GM19372 (cell line): ENCODE data around the gene ENAM.

ENCODE experiments used
- ATAC-seq: cut with Tn5 transposase; IDR thresholded peaks from one replicate; pipeline ENCODE4 v1.9.1; 2021; ENCODE audit warnings: mild to moderate bottlenecking, low read depth, moderate library complexity; ENCODE audit not compliant: unreplicated experiment

The ENAM gene

GRCh38 chr4:70628444-70628843 lies at the start of gene ENAM:
TSS of gene ENAM (plus strand) at chr4:70628744. CDS start at chr4:70629501, 757 bp downstream.
- no peak for ATAC-seq

GRCh38 chr4:70581980-70582379 lies 46.6 kb upstream of the ENAM start:
- ATAC-seq = no peak

- ATAC-seq = no peak
Measured at GRCh38 chr4:70583952-70584834, 44.4 kb upstream of the ENAM start.

GRCh38 chr4:70586841-70587240 lies 41.7 kb upstream of the ENAM start:
- no peak for ATAC-seq

GRCh38 chr4:70589785-70590184 lies 38.8 kb upstream of the ENAM start:
- ATAC-seq = peak; percentile 96

GRCh38 chr4:70591955-70592582 lies 36.5 kb upstream of the ENAM start, which contains the start of gene AMBN:
TSS of gene AMBN (plus strand) at chr4:70592256. CDS start at chr4:70592359, 103 bp downstream.
- no peak for ATAC-seq

GRCh38 chr4:70594196-70594595 lies 34.3 kb upstream of the ENAM start:
- no peak for ATAC-seq

- ATAC-seq = no peak
Measured at GRCh38 chr4:70600305-70600704, 28.2 kb upstream of the ENAM start.

- no peak for ATAC-seq
Measured at GRCh38 chr4:70600977-70601376, 27.6 kb upstream of the ENAM start.

- peak; percentile 99 for ATAC-seq
Measured at GRCh38 chr4:70601422-70602039, 27.0 kb upstream of the ENAM start.

- ATAC-seq = no peak
Measured at GRCh38 chr4:70603856-70604255, 24.7 kb upstream of the ENAM start.

- no peak for ATAC-seq
Measured at GRCh38 chr4:70606459-70606858, 22.1 kb upstream of the ENAM start.

- no peak for ATAC-seq
Measured at GRCh38 chr4:70607334-70607853, 21.1 kb upstream of the ENAM start.

GRCh38 chr4:70608324-70608723 lies 20.2 kb upstream of the ENAM start:
- ATAC-seq = no peak

- peak; percentile 66 for ATAC-seq
Measured at GRCh38 chr4:70613306-70614183, 15.0 kb upstream of the ENAM start.

- no peak for ATAC-seq
Measured at GRCh38 chr4:70614184-70614555, 14.4 kb upstream of the ENAM start.

- no peak for ATAC-seq
Measured at GRCh38 chr4:70619288-70619687, 9.3 kb upstream of the ENAM start.

GRCh38 chr4:70619778-70620177 lies 8.8 kb upstream of the ENAM start:
- no peak for ATAC-seq

GRCh38 chr4:70623323-70623722 lies 5.2 kb upstream of the ENAM start:
- ATAC-seq = no peak

- ATAC-seq = no peak
Measured at GRCh38 chr4:70624226-70624793, 4.2 kb upstream of the ENAM start.
